GM18951 (cell line): ENCODE data around the gene ERBB4.

Experiments
- POLR2A ChIP-seq: IDR thresholded peaks from 4 replicates; pipeline ENCODE4 v1.6.1; 2011; ENCODE audit warnings: mild to moderate bottlenecking; ENCODE audit not compliant: insufficient read length, insufficient read depth; ENCODE audit errors: extremely low read depth
- in situ Hi-C: fragments of 300-500 bp; cut with MboI; formaldehyde crosslinking; loops from one replicate; pipeline ENCODE4 v1.12.0; 2022; ENCODE audit warnings: low sequenced_read_pairs, mixed read lengths, inconsistent platforms; ENCODE audit not compliant: unreplicated experiment

Gene ERBB4

GRCh38 chr2:212066546-212066945, 472.1 kb downstream of the ERBB4 start:
- in situ Hi-C loops, result no loop called here
- no peak for TF ChIP-seq POLR2A

GRCh38 chr2:212064318-212064717, 474.3 kb downstream of the ERBB4 start:
- in situ Hi-C loops, result no loop called here
- TF ChIP-seq POLR2A, result no peak

- TF ChIP-seq POLR2A, result no peak
- in situ Hi-C loops, result no loop called here
Observed at GRCh38 chr2:212052412-212053159, 486.0 kb downstream of the ERBB4 start.

GRCh38 chr2:212050871-212051270, 487.7 kb downstream of the ERBB4 start:
- TF ChIP-seq POLR2A, result no peak
- in situ Hi-C loops, result no loop called here

- no peak for TF ChIP-seq POLR2A
- in situ Hi-C loops, result no loop called here
Observed at GRCh38 chr2:212042562-212042961, 496.0 kb downstream of the ERBB4 start.

GRCh38 chr2:212037062-212037461, 501.5 kb downstream of the ERBB4 start:
- no peak for TF ChIP-seq POLR2A
- in situ Hi-C loops, result no loop called here

- in situ Hi-C loops, result no loop called here
- no peak for TF ChIP-seq POLR2A
Observed at GRCh38 chr2:212034841-212035585, 503.6 kb downstream of the ERBB4 start.

- TF ChIP-seq POLR2A, result no peak
- in situ Hi-C loops, result no loop called here
Observed at GRCh38 chr2:212033888-212034287, 504.7 kb downstream of the ERBB4 start.

GRCh38 chr2:212032536-212033219, 505.9 kb downstream of the ERBB4 start:
- TF ChIP-seq POLR2A, result no peak
- in situ Hi-C loops, result no loop called here

- in situ Hi-C loops, result no loop called here
- no peak for TF ChIP-seq POLR2A
Observed at GRCh38 chr2:212032032-212032431, 506.6 kb downstream of the ERBB4 start.

- in situ Hi-C loops, result no loop called here
- no peak for TF ChIP-seq POLR2A
Observed at GRCh38 chr2:212030709-212031108, 507.9 kb downstream of the ERBB4 start.

- TF ChIP-seq POLR2A, result no peak
- in situ Hi-C loops, result no loop called here
Observed at GRCh38 chr2:212028798-212029394, 509.7 kb downstream of the ERBB4 start.
